Medulla oblongata (tissue), 1 donor: ENCODE measurements around the gene LRR1.
"Not testable (repeated sequence)": the region's sequence is repeated elsewhere in the genome, so short reads cannot be mapped to it uniquely, and the experiment has no call there.

Experiments used
- DNase-seq: peaks from one replicate; pipeline ENCODE4 v3.0.0-alpha.2; 2015; ENCODE audit errors: extremely low spot score

Gene LRR1

DNA sequence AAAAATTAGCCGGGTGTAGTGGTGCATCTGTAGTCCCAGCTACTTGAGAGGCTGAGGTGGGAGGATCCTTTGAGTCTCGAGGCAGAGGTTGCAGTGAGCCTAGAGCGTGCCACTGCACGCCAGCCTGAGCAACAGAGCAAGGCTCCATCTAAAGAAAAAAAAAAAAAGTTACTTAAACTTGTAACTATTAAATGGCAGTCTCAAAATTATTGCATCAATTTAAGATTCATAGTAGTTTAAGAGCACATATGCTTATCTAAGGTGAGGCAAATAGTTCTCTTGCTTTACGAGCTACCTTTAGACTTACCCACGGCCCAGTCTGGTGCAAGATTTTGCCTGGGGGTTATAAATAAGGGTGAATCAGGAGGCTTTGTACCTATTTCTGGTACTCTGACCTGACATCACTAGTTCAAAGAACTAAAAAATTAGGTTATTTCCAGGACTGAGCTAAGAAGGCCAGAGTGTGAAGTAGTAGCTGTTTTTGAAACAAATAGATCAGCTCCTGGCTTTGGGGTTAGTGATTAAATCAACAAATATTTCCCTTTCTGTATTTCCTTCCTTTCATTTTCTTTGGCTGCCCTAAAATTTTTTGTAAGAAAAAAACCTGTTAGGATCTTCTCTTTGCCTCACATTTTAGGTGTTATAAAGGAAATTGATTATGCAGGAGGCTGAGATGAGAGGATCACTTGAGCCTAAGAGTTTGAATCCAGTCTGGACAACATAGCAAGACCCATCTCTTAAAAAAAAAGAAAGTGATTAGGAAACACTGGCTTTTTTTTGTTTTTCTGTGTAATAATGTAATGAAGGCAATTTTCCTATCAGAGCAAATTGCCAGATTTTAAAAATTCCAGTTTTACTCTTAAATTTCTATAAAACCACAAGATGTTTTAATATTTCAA is 25.4 kb downstream of the LRR1 start:
- no peak for DNase-seq

- DNase-seq = peak; percentile 97
Observed at GRCh38 chr14:49633640-49634546, 35.2 kb downstream of the LRR1 start.

DNA sequence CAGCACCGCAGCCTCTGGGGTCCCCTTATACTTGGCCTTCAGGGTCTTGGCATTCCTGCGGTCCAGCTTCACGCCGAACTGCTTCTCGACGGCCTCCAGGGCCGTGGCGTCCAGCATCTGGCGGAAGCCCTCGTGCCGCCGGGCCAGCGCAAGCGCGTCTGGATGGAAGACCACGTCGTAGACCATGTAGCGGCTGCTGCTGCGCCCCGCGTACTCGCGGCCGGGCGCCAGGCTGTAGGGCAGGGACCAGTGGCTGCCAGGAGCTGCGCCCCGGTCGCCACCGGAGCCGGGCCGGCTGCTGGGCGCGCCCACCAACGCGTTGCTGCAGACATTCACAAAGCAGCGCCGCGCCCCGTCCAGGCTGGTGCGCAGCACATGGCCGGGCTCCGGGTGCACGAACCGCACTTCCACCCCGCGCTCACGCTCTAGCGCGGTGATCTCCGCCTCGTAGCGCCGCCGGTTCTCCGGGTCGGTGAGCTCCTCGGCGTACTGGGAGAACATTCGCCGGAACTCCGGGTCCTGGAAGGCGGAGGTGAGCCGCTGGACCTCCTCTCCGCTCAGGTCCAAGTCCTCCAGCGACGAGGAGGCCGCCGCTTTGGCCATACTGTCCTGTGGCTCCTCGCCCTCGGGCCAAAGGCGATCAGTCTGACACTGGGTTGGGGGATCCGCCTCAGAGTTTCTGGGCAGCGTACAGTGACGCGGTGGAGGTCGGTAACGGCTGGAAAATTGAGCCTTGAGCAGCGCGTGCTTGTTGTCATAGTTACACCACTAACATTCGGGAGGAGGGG is 36.0 kb downstream of the LRR1 start, which contains the start of gene DNAAF2:
TSS of gene DNAAF2 (minus strand) at position 698 of the 788 bp plus-strand sequence. CDS start at position 603, 95 bp downstream.
- peak; percentile 40 for DNase-seq

GRCh38 chr14:49636866-49637265 is 38.1 kb downstream of the LRR1 start:
- DNase-seq = no peak

DNA sequence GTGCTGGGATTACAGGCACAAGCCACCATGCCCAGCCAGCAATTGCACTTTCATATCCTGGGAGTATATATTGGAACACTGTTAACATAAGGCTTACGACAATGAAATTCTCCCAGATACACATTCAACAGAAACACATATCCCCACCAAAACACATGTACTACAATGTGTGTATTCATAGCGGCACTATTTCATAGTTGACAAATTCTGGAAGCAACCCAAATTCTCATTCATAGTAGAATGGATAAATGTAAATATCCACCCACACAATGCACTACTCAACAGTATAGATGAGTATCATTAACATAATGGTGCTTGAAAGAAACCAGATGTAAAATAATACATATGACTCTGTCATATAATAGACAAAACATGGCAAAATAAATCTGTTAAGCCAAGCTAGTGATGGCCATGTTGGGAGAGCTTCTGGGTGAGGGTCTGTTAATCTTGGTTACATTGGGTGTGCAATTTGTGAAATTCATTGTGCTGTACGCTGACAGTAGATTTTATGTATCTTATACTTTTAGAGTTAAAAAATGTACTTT is 38.9 kb downstream of the LRR1 start:
- no peak for DNase-seq

DNA sequence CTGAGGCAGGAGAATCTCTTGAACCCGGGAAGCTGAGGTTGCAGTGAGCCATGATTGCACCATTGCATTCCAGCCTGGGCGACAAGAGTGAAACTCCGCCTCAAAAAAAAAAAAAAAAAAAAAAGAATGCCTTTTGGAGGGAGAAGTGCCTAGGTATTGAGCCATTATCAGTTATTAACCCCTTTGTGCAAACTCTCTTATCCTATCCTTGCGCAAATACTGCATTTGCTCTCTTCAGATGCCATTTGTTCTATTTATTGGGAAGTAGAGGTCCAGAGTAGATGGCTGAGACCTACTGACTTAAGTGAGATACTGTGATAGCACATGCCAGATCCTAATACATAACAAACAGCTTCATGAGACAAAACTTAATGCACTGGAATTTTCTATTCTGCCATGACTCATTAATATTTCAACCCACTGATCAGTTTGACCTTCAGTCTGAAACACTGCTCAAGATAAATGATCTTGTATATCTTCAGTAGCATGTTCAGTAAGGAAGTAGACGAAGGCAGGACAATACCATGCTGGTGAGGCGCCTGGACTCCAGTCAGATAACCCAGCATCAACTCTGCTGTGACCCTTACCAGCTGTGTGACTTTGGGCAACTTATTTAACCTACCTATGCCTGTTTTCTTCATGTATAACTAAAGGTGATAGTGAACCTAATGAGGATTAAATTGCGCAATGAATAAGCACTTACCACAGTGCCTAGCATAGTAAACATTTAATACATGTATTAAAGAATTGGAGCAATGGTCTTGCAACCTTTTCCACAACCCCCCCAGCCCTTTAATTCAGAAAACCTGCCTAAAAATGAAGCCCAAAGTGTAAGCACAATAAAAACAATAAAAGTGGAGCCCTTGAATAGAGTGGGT is 42.0 kb downstream of the LRR1 start:
- DNase-seq = no peak

- peak; percentile 14 for DNase-seq
Observed at GRCh38 chr14:49641697-49642129, 43.0 kb downstream of the LRR1 start.

- no peak for DNase-seq
Observed at GRCh38 chr14:49642163-49642562, 43.4 kb downstream of the LRR1 start.

DNA sequence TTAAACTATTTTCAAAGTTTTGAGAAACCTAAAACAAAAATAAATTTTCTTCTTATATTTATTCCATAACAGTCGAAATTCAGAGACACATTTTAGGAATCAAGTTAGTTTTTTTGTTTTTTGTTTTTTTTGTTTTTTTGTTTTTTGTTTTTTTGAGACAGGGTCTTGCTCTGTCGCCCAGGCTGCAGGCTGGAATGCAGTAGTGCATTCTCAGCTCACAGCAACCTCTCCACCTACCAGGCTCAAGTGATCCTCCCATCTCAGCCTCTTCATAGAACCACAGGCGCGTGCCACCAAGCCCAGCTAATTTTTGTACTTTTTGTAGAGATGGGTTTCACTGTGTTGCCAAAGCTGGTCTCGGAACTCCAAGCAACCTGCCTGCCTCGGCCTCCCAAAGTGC is 54.8 kb downstream of the LRR1 start:
- DNase-seq = no peak

DNA sequence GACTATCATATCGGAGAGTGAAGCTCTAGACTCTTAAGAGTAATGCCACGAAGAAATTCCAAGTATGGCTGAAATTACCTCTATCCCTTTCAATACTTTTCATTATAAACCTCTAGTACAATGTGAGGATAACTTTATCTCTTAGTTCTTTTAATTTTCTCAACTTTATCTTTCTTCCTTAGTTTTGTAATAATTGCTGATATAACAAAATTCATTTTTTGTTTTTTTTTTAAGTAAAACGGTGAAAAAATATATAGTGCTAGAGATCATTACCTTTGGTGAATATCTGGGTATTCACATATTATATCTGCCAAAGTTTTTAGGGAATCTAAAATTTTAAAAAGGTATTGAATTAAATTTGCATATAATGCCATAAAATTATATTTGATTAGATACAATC is 55.8 kb downstream of the LRR1 start:
- no peak for DNase-seq

DNA sequence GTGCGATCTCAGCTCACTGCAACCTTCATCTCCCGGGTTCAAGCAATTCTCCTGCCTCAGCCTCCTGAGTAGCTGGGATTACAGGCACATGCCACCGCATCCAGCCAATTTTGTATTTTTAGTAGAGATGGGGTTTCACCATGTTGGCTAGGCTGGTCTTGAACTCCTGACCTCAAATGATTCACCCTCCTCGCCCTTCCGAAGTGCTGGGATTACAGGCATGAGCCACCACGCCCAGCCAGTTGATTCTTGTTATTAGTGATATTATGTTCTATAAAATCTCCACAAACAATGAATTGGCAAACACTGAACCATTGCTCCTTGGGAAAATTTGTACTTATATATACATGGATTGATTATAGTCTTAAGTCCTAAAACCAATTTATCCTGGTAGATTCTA is 58.8 kb downstream of the LRR1 start:
- DNase-seq = not testable (repeated sequence)

GRCh38 chr14:49659526-49660455 is 61.1 kb downstream of the LRR1 start:
- DNase-seq = no peak
